ENCODE data around the gene TKTL1.

TKTL1 gene

GRCh38 chrX:154358011-154358410, 62.4 kb downstream of the TKTL1 start:
- no peak for TF ChIP-seq POLR2A (IDR thresholded peaks at IDR 0.05; ENCODE audit: extremely low read depth, insufficient read length)
- TF ChIP-seq CTCF (IDR thresholded peaks at IDR 0.05; ENCODE audit: low read depth, low read length) = no peak
- TF ChIP-seq MYC (IDR thresholded peaks at IDR 0.05; ENCODE audit: low read depth, low read length) = no peak
- no peak for TF ChIP-seq MAX (IDR thresholded peaks at IDR 0.05; ENCODE audit: low read depth, low read length)
- no peak overlapping the region for H3K4me3 ChIP-seq (ENCODE audit: low read depth, low read length)
- DNase-seq (ENCODE audit: low read depth) = no peak

GRCh38 chrX:154358829-154359228, 63.2 kb downstream of the TKTL1 start:
- H3K4me3 ChIP-seq (ENCODE audit: low read depth, low read length) = no peak overlapping the region
- no peak for DNase-seq (ENCODE audit: low read depth)
- no peak for TF ChIP-seq POLR2A (IDR thresholded peaks at IDR 0.05; ENCODE audit: extremely low read depth, insufficient read length)
- no peak for TF ChIP-seq MAX (IDR thresholded peaks at IDR 0.05; ENCODE audit: low read depth, low read length)
- TF ChIP-seq MYC (IDR thresholded peaks at IDR 0.05; ENCODE audit: low read depth, low read length) = no peak
- no peak for TF ChIP-seq CTCF (IDR thresholded peaks at IDR 0.05; ENCODE audit: low read depth, low read length)

DNA sequence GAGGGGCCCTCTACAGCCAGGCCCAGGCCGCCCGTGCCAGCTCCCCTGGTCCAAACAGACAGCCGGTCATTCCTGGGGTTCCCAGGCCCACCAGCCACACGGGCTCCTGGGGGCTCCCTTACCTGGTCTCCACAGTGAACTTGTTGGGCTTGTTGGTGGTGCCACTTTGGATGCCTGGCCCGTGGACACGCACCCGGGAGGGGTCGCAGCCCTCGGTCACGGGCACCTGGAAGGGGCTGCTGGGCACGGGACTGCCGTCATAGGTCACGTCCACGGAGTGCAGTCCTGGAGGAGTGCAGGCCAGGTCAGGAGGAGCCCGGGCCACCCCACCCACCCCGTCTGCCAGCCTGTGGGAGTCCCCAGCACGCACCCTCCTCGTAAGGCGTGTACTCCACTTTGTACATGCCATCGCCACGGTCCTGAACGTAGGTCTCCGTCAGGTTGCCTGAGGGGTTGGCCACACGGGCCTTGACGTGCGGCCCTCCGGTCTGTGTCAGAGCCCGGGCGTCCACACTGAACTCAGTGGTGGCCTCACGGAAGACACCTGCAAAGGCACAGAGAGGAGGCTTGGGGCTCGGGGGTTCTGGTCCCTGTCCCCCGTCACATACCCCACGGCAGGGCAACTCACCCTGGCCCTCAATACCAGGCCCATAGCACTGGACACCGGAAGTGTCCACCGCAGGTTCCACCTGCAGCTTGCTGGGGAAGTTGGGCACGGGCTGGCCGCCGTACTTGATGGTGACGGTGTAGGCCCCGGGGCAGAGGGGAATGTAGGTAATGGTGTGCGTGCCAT, 64.0 kb downstream of the TKTL1 start:
- DNase-seq (ENCODE audit: low read depth) = no peak
- no peak for TF ChIP-seq CTCF (IDR thresholded peaks at IDR 0.05; ENCODE audit: low read depth, low read length)
- no peak for TF ChIP-seq POLR2A (IDR thresholded peaks at IDR 0.05; ENCODE audit: extremely low read depth, insufficient read length)
- no peak for TF ChIP-seq MYC (IDR thresholded peaks at IDR 0.05; ENCODE audit: low read depth, low read length)
- TF ChIP-seq MAX (IDR thresholded peaks at IDR 0.05; ENCODE audit: low read depth, low read length) = no peak
- no peak overlapping the region for H3K4me3 ChIP-seq (ENCODE audit: low read depth, low read length)

GRCh38 chrX:154360155-154360713, 64.6 kb downstream of the TKTL1 start:
- no peak overlapping the region for H3K4me3 ChIP-seq (ENCODE audit: low read depth, low read length)
- TF ChIP-seq MYC (IDR thresholded peaks at IDR 0.05; ENCODE audit: low read depth, low read length) (no peak), MAX (IDR thresholded peaks at IDR 0.05; ENCODE audit: low read depth, low read length) (no peak), POLR2A (IDR thresholded peaks at IDR 0.05; ENCODE audit: extremely low read depth, insufficient read length) (no peak), CTCF (IDR thresholded peaks at IDR 0.05; ENCODE audit: low read depth, low read length) (no peak)
- DNase-seq (ENCODE audit: low read depth) = no peak

DNA sequence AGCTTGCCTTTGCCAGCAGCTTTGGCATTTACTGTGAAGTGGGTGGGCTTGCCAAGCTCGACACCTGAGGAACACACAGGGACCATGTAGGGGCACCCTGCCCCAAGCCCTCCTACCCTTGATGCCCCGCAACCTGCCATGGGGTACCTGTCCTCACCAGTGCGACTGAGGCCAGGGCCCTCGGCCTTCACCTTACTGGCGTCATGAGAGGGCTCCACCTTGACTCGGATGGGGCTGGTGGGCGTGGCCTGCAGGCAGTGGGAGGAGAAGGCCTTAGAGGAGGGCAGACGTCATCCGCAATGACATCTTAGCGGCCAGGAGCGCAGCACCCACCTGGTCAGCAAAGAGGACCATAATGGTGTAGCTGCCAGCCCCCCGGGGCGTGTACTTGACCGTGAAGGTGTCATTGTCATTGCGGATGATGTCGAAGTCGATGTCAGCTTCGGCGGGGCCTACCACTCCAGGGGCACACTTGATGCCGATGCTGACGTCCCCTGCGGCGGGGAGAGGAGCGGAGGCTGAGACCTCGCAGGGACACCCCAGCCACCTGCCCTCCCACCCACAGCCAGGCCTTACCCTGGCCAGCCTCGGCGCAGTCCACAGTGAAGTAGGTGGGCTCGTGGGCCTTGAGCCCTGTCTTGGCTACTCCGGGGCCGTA, 66.6 kb downstream of the TKTL1 start:
- no peak overlapping the region for H3K4me3 ChIP-seq (ENCODE audit: low read depth, low read length)
- no peak for DNase-seq (ENCODE audit: low read depth)
- TF ChIP-seq MAX (IDR thresholded peaks at IDR 0.05; ENCODE audit: low read depth, low read length) (no peak), MYC (IDR thresholded peaks at IDR 0.05; ENCODE audit: low read depth, low read length) (no peak), POLR2A (IDR thresholded peaks at IDR 0.05; ENCODE audit: extremely low read depth, insufficient read length) (no peak), CTCF (IDR thresholded peaks at IDR 0.05; ENCODE audit: low read depth, low read length) (no peak)
